Ovary (tissue), 9 donors: ENCODE results near the gene SERPINA5. TPM values are rescaled to one million over a fixed set of nuclear protein-coding genes. Genes with fewer than 3 reads are reported as not detected.
"Not testable (repeated sequence)": the region's sequence is repeated elsewhere in the genome, so short reads cannot be mapped to it uniquely, and the experiment has no call there.

ENCODE experiments used
- DNase-seq, 5 donors: peaks; one replicate each; pipeline ENCODE4 v3.0.0-alpha.2; 2019 to 2020
- H3K27ac ChIP-seq, 2 donors: fragments of 200-600 bp; one replicate each; pipeline versions ENCODE4 v1.5.1 to v1.8.0; 2019 to 2022
- H3K27me3 ChIP-seq: fragments of 200-600 bp; one replicate; pipeline ENCODE4 v1.8.0; 2022
- H3K36me3 ChIP-seq: fragments of 200-600 bp; sonication (generic); one replicate; pipeline ENCODE4 v1.5.1; 2019
- H3K4me1 ChIP-seq: one replicate; pipeline ENCODE4 v1.8.1; 2013; ENCODE audit warnings: mild to moderate bottlenecking, moderate library complexity; ENCODE audit not compliant: insufficient read depth
- H3K4me3 ChIP-seq: fragments of 200-600 bp; sonication (generic); one replicate; pipeline ENCODE4 v1.5.1; 2017
- H3K9me3 ChIP-seq, 2 donors: fragments of 200-600 bp in 1 of 2; sonication (generic) in 1 of 2; one replicate each; pipeline versions ENCODE4 v1.5.1 to v1.8.1; 2013 to 2019; ENCODE audit warnings: mild to moderate bottlenecking in 1 of 2, moderate library complexity in 1 of 2
- EP300 ChIP-seq: sonication (generic); formaldehyde crosslinking; IDR thresholded peaks from one replicate; pipeline ENCODE4 v1.6.1; 2017; ENCODE audit warnings: antibody characterized with exemption
- POLR2A ChIP-seq: fragments of 450-650 bp; IDR thresholded peaks from one replicate; pipeline ENCODE4 v1.6.1; 2017; ENCODE audit warnings: antibody characterized with exemption, mild to moderate bottlenecking, moderate library complexity
- WGBS, 3 donors: extraction: QIAGEN DNeasy Blood & Tissue Kit in 1 of 3; methylation state at CpG; one replicate each; pipeline versions ENCODE4 v1.1.5 to v1.1.7; 2013 to 2017; 5-methylcytosine and 5-hydroxymethylcytosine counted together
- intact Hi-C, 4 donors: fragments of 100-400 bp; cut with DNase I; formaldehyde crosslinking; loops; one replicate each; pipeline versions ENCODE4 v1.11.0 to v1.15.1; 2022 to 2023
- polyA plus RNA-seq, 2 donors: library from polyadenylated mRNA; stranded (reverse); fragments of 200-250 nt in 1 of 2; fragments of 350-450 nt in 1 of 2; fragmentation: Illumina TruSeq in 1 of 2; extraction: RNeasy Lipid Tissue Mini Kit (QIAGEN cat#74804) in 1 of 2; gene quantifications; one replicate each; pipeline ENCODE4 v1.2.3, GENCODE V29; 2013 to 2014
- total RNA-seq, 7 donors: library from RNA; depleted of rRNA in 2 of 7; stranded (reverse); fragments of >200 nt in 2 of 7; fragmentation: NEBNext Ultra II Directional in 3 of 7; extraction: Animal tissue kit (Norgen Biotek cat#: 25700) in 3 of 7; gene quantifications; one replicate each; pipeline versions ENCODE4 v1.1.0 to v1.2.4, GENCODE V29; 2016 to 2023
- TF ChIP-seq, protein P1 (sequence below), 3 donors: fragments of 450-650 bp in 2 of 3; fragments of 200-600 bp in 1 of 3; IDR thresholded peaks; one replicate each; pipeline versions ENCODE4 v1.5.1 to v1.8.0; 2016 to 2022; ENCODE audit warnings: antibody characterized with exemption in 3 of 3, mild to moderate bottlenecking in 1 of 3
- donor health status: DM: no; HTN: no; CAD: no; lungs with moderate emphysema.
- donor health status: DM: no; HTN: no; CAD: no.
- donor health status: Bipolar disorder and iron deficiency.
- donor health status: DM: yes; HTN: yes; CAD: no.
- donor health status: DM: no; HTN: no; CAD: no.
- donor health status: DM: yes; HTN: yes; CAD: no.

SERPINA5 gene
- total and polyA plus RNA-seq, 9 donors = 8.3 to 66.2 (median 23.8) TPM

DNA sequence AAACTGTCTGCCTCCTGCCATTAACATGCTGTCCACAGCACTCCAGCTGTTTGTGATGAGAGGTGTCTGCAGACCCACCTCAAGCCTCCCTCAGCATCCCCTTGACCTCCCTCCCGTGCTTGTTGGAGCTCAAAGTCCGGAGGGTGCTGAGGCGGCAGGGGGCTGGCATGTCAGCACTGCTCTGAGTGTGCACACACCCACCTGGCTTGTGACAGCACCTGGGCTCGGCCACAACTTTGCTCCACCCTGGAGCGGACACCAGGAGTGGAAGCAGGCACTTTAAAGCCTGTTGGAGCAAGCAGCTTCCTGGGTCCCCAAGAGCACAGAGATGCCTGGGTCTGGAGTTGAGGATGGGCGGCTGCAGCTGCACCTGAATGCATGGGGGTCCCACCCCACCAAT, 51.9 kb downstream of the SERPINA5 start:
- H3K36me3 ChIP-seq = no peaks in the 10 kb centered on the region
- no peak overlapping the region for H3K4me3 ChIP-seq
- H3K27me3 ChIP-seq = no peaks in the 10 kb centered on the region
- no peaks in the 10 kb centered on the region for H3K4me1 ChIP-seq
- WGBS, 3 donors = 78 to 89% (median 83%) methylated on average over 6 of the region's 6 CpGs
- no peak overlapping the region for H3K27ac ChIP-seq
- H3K9me3 ChIP-seq = no peaks in the 10 kb centered on the region
- no peak for DNase-seq
- intact Hi-C loops = no loop called here
- TF ChIP-seq EP300 = no peak
- TF ChIP-seq, protein P1, sequence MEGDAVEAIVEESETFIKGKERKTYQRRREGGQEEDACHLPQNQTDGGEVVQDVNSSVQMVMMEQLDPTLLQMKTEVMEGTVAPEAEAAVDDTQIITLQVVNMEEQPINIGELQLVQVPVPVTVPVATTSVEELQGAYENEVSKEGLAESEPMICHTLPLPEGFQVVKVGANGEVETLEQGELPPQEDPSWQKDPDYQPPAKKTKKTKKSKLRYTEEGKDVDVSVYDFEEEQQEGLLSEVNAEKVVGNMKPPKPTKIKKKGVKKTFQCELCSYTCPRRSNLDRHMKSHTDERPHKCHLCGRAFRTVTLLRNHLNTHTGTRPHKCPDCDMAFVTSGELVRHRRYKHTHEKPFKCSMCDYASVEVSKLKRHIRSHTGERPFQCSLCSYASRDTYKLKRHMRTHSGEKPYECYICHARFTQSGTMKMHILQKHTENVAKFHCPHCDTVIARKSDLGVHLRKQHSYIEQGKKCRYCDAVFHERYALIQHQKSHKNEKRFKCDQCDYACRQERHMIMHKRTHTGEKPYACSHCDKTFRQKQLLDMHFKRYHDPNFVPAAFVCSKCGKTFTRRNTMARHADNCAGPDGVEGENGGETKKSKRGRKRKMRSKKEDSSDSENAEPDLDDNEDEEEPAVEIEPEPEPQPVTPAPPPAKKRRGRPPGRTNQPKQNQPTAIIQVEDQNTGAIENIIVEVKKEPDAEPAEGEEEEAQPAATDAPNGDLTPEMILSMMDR (IDR thresholded peaks at IDR 0.05) = no peak
- TF ChIP-seq POLR2A = no peak

DNA sequence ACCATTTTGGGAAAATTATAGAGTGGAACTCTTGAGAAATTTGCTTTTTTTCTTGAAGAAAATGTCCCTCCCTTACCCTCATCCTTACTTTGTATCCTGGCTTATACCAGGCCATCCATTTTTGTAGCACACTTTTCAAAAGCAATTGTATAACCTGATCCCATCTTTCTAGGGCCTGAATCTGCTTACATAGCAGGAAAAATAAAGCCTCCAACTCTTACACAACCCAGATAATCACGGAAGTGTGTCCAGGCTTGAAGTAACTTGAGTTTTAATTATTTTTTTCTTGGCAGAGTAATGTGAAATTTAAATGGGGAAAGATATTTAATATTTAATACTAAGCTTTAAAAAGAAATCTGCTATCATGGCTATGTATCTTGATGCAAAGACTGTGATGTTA, 53.9 kb downstream of the SERPINA5 start:
- H3K9me3 ChIP-seq = no peaks in the 10 kb centered on the region
- no peaks in the 10 kb centered on the region for H3K4me1 ChIP-seq
- H3K27me3 ChIP-seq = no peaks in the 10 kb centered on the region
- DNase-seq = no peak
- intact Hi-C loops = no loop called here
- no peak for TF ChIP-seq EP300
- TF ChIP-seq POLR2A = no peak
- TF ChIP-seq, protein P1 (IDR thresholded peaks at IDR 0.05) = no peak
- H3K27ac ChIP-seq = no peak overlapping the region
- no peak overlapping the region for H3K4me3 ChIP-seq
- WGBS, 3 donors = 27 to 36% (median 27%) methylated on average over 1 of the region's 1 CpG
- no peaks in the 10 kb centered on the region for H3K36me3 ChIP-seq

DNA sequence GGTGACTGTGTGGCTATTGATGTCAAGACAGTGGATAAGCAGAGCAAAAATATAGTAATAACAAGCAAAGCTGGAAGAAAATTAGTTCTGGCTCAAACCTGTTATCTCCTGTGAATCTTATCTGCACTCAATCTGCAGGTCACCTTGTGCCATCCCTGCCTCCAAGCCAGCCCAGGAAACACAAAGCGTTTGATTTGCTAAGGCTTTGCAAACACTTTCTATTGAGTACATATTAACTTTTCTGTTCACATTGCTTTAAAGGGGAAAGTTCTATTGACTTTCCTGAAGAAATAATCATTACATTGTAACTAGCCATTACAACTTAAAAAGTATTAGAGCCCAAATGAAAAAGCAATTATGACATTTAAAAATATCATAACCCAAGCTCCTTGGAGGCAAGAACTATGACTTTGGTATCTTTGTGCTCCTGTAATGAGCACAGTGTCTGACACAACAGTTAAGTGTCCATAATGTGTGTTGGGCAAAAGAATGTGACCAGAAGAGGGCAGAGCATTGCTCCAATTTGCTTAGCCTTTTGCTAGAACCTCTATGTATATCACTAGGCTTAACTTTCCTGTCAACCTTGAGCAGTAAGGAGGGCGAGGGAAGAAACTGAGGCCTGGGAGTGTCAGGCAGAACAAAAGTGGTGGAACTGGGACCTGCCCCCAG, 55.7 kb downstream of the SERPINA5 start:
- no peak for TF ChIP-seq POLR2A
- no peak for TF ChIP-seq EP300
- TF ChIP-seq, protein P1 (IDR thresholded peaks at IDR 0.05) = no peak
- intact Hi-C loops = no loop called here
- H3K4me1 ChIP-seq = no peaks in the 10 kb centered on the region
- no peaks in the 10 kb centered on the region for H3K27me3 ChIP-seq
- no peaks in the 10 kb centered on the region for H3K36me3 ChIP-seq
- H3K4me3 ChIP-seq = no peak overlapping the region
- no peak for DNase-seq
- no peak overlapping the region for H3K27ac ChIP-seq
- H3K9me3 ChIP-seq = no peaks in the 10 kb centered on the region
- 69 to 80% (median 77%) methylated on average over 2 of the region's 2 CpGs for WGBS, 3 donors

DNA sequence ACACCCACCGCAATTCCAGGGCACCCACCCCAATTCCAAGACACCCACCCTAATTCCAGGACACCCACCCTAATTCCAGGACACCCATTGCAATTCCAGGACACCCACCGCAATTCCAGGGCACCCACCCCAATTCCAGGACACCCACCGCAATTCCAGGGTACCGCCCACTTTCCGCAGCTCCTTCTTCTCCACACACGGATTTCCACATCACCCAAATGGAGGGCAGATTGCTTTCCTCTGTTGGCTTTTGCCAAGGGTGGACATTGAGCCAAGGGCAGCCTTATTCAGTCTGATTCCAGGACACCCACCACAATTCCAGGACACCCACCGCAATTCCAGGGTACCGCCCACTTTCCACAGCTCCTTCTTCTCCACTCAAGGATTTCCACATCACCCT, 56.6 kb downstream of the SERPINA5 start:
- intact Hi-C loops, H3K4me1 ChIP-seq, H3K27me3 ChIP-seq, DNase-seq, H3K9me3 ChIP-seq, H3K27ac ChIP-seq, H3K36me3 ChIP-seq, H3K4me3 ChIP-seq: not testable (repeated sequence)
- WGBS, 3 donors = 83 to 86% (median 84%) methylated on average over 7 of the region's 8 CpGs

DNA sequence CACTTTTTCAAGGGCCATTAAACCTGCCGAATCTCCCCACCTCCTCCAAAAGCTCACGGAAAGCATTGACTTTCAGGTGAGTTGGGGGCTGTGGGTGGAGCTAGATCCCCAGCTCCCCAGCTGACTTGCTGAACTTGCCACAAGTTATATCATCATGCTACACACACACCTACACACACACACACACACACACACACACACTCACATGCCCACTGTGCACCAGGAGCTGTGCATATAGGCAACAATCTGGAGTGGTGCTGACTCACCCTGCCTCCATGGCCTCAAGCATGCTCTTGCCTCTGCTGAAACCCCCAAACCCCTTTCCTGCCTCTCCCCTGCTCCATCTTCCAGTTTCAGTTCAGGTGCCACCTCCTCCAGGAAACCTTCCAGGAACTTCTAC, 57.1 kb downstream of the SERPINA5 start:
- H3K4me1 ChIP-seq = no peaks in the 10 kb centered on the region
- H3K27me3 ChIP-seq = no peaks in the 10 kb centered on the region
- intact Hi-C loops = no loop called here
- no peaks in the 10 kb centered on the region for H3K9me3 ChIP-seq
- no peak overlapping the region for H3K4me3 ChIP-seq
- H3K36me3 ChIP-seq = no peaks in the 10 kb centered on the region
- no peak for DNase-seq
- H3K27ac ChIP-seq = no peak overlapping the region
- 55 to 78% (median 64%) methylated on average over 2 of the region's 2 CpGs for WGBS, 3 donors
- TF ChIP-seq EP300 (no peak), POLR2A (no peak)
- TF ChIP-seq, protein P1 (IDR thresholded peaks at IDR 0.05) = no peak
